ENCODE results near the gene MMD. TPM values are rescaled to one million over a fixed set of nuclear protein-coding genes. Genes with fewer than 3 reads are reported as not detected.

MMD gene
- total and polyA plus RNA-seq, 2 of the 13 experiments (the other 11 are each of a cell fraction or from before 2014, with no cell fraction given) = 121 to 225 TPM

DNA sequence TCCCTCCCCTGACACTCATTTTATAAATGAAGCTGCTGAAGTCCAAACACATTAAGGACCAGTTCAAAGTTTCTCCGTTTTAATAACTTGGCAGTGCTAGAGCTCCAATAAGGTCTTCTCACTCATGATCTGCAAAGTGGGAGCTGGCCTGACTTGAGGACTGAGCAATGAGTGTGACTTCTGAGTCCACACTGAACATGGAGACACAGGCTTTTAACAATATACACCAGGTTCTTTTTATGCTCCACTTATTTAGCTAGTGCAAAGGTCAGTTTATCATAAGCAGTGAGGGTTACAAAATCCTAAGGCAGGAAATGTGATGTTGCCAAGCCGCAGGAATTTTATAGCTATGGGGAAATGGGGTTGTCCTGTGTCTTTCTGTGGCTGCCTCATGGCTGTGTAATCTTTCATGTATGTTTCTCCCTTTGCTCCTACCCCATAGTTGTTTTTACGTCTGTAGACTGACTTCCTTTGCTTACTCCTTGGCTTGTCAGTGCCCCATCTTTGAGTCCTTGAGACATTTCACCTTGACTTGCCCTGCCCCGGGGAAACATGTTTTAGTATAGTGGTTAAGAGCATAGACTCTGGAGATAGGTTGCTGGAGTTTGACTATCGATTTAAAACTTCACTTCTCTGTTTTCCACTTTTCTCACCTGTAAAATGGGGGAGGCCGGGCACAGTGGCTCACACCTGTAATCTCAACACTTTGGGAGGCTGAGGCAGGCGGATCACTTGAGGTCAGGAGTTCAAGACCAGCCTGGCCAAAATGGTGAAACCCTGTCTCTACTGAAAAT is 12.2 kb upstream of the MMD start (continued):
- TF ChIP-seq, protein P1, sequence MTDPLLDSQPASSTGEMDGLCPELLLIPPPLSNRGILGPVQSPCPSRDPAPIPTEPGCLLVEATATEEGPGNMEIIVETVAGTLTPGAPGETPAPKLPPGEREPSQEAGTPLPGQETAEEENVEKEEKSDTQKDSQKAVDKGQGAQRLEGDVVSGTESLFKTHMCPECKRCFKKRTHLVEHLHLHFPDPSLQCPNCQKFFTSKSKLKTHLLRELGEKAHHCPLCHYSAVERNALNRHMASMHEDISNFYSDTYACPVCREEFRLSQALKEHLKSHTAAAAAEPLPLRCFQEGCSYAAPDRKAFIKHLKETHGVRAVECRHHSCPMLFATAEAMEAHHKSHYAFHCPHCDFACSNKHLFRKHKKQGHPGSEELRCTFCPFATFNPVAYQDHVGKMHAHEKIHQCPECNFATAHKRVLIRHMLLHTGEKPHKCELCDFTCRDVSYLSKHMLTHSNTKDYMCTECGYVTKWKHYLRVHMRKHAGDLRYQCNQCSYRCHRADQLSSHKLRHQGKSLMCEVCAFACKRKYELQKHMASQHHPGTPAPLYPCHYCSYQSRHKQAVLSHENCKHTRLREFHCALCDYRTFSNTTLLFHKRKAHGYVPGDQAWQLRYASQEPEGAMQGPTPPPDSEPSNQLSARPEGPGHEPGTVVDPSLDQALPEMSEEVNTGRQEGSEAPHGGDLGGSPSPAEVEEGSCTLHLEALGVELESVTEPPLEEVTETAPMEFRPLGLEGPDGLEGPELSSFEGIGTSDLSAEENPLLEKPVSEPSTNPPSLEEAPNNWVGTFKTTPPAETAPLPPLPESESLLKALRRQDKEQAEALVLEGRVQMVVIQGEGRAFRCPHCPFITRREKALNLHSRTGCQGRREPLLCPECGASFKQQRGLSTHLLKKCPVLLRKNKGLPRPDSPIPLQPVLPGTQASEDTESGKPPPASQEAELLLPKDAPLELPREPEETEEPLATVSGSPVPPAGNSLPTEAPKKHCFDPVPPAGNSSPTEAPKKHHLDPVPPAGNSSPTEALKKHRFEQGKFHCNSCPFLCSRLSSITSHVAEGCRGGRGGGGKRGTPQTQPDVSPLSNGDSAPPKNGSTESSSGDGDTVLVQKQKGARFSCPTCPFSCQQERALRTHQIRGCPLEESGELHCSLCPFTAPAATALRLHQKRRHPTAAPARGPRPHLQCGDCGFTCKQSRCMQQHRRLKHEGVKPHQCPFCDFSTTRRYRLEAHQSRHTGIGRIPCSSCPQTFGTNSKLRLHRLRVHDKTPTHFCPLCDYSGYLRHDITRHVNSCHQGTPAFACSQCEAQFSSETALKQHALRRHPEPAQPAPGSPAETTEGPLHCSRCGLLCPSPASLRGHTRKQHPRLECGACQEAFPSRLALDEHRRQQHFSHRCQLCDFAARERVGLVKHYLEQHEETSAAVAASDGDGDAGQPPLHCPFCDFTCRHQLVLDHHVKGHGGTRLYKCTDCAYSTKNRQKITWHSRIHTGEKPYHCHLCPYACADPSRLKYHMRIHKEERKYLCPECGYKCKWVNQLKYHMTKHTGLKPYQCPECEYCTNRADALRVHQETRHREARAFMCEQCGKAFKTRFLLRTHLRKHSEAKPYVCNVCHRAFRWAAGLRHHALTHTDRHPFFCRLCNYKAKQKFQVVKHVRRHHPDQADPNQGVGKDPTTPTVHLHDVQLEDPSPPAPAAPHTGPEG (CRISPR knock-in tag; IDR thresholded peaks at IDR 0.05) = no peak
- TF ChIP-seq ZNF879 (CRISPR knock-in tag; IDR thresholded peaks at IDR 0.05) = no peak
- TF ChIP-seq ATF7-NPFF (CRISPR knock-in tag; IDR thresholded peaks at IDR 0.05; ENCODE audit: low read depth) = peak; percentile 45; the same call in 1 of the 2 replicates
- TF ChIP-seq NCOA5 (CRISPR knock-in tag; IDR thresholded peaks at IDR 0.05) = no peak
- TF ChIP-seq ZNF775 (CRISPR knock-in tag; IDR thresholded peaks at IDR 0.05; ENCODE audit: borderline replicate concordance) = no peak
- TF ChIP-seq, protein P2, sequence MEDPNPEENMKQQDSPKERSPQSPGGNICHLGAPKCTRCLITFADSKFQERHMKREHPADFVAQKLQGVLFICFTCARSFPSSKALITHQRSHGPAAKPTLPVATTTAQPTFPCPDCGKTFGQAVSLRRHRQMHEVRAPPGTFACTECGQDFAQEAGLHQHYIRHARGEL (CRISPR knock-in tag; IDR thresholded peaks at IDR 0.05) = no peak
- no peak for TF ChIP-seq BHLHE40 (IDR thresholded peaks at IDR 0.05; ENCODE audit: low read length)
- TF ChIP-seq HNRNPL (IDR thresholded peaks at IDR 0.05; ENCODE audit: low read depth, low read length) = no peak
- TF ChIP-seq ZNF232 (CRISPR knock-in tag; IDR thresholded peaks at IDR 0.05; ENCODE audit: borderline replicate concordance) = no peak
- TF ChIP-seq ZNF841 (CRISPR knock-in tag; IDR thresholded peaks at IDR 0.05; ENCODE audit: borderline replicate concordance) = no peak
- TF ChIP-seq, protein P3, sequence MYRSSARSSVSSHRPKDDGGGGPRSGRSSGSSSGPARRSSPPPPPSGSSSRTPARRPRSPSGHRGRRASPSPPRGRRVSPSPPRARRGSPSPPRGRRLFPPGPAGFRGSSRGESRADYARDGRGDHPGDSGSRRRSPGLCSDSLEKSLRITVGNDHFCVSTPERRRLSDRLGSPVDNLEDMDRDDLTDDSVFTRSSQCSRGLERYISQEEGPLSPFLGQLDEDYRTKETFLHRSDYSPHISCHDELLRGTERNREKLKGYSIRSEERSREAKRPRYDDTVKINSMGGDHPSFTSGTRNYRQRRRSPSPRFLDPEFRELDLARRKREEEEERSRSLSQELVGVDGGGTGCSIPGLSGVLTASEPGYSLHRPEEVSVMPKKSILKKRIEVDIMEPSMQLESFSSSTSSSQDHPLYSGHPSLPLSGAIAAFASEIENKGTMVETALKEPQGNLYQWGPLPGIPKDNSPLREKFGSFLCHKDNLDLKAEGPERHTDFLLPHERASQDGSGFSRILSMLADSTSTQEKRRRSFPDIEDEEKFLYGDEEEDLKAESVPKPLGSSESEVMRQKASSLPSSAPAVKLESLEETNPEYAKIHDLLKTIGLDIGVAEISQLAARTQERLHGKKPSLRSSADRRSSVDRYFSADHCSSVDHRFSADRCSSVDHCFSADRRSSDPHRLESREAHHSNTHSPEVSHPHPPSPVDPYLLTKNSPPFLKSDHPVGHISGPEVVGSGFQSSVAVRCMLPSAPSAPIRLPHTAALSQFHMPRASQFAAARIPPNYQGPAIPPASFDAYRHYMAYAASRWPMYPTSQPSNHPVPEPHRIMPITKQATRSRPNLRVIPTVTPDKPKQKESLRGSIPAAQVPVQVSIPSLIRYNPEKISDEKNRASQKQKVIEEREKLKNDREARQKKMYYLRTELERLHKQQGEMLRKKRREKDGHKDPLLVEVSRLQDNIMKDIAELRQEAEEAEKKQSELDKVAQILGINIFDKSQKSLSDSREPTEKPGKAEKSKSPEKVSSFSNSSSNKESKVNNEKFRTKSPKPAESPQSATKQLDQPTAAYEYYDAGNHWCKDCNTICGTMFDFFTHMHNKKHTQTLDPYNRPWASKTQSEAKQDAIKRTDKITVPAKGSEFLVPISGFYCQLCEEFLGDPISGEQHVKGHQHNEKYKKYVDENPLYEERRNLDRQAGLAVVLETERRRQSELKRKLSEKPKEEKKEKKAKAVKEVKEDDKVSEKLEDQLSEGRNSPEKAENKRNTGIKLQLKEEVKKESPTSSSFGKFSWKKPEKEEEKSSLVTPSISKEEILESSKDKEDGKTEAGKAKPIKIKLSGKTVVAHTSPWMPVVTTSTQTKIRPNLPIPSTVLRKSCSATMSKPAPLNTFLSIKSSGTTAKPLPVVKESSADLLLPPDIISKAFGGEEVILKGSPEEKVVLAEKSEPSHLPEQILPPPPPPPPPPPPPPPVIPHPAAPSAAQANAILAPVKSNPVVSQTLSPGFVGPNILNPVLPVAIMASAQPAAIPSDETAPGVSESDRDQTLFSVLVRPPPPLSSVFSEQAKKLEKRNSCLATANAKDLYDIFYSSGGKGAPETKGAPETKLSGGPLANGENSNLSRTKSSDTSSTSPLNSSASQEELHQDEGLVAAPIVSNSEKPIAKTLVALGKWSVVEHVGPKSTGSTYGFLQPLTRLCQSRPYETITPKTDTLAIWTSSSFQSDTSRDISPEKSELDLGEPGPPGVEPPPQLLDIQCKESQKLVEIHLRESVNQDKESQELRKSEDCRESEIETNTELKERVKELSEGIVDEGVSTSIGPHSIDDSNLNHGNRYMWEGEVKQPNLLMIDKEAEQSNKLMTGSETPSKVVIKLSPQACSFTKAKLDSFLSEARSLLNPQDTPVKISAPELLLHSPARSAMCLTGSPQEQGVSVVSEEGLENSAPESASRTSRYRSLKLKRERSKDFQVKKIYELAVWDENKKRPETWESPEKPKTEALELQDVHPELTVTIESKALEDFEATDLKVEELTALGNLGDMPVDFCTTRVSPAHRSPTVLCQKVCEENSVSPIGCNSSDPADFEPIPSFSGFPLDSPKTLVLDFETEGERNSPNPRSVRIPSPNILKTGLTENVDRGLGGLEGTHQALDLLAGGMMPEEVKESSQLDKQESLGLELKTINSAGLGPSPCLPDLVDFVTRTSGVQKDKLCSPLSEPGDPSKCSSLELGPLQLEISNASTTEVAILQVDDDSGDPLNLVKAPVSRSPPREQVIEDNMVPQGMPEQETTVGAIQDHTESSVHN (CRISPR knock-in tag; IDR thresholded peaks at IDR 0.05) = no peak
- peak; percentile 51 for TF ChIP-seq ELF1 (CRISPR knock-in tag; IDR thresholded peaks at IDR 0.05)
- TF ChIP-seq KMT2B (CRISPR knock-in tag; IDR thresholded peaks at IDR 0.05) = no peak
- TF ChIP-seq KLF6 (CRISPR knock-in tag; IDR thresholded peaks at IDR 0.05) = no peak
- TF ChIP-seq ADNP (CRISPR knock-in tag; IDR thresholded peaks at IDR 0.05) = no peak; the same call in 1 of the 2 replicates
- no peak for TF ChIP-seq ZNF205 (CRISPR knock-in tag; IDR thresholded peaks at IDR 0.05)
